ENCODE results near the gene MYCBP. TPM values are rescaled to one million over a fixed set of nuclear protein-coding genes. Genes with fewer than 3 reads are reported as not detected.
"Not testable (repeated sequence)": the region's sequence is repeated elsewhere in the genome, so short reads cannot be mapped to it uniquely, and the experiment has no call there.

Gene MYCBP
- total and polyA plus RNA-seq, 8 donors, result 6.1 to 16.1 (median 9.6) TPM

GRCh38 chr1:38839363-38839762, 33.8 kb downstream of the MYCBP start:
- no peak overlapping the region for H3K27ac ChIP-seq
- H3K9me3 ChIP-seq, result no peaks in the 10 kb centered on the region
- no peak for TF ChIP-seq CTCF (IDR thresholded peaks at IDR 0.05)
- no peak overlapping the region for H3K4me3 ChIP-seq
- H3K4me1 ChIP-seq, result no peaks in the 10 kb centered on the region
- no peaks in the 10 kb centered on the region for H3K27me3 ChIP-seq
- DNase-seq (no peak), FAIRE-seq (no peak), ATAC-seq (no peak)
- 85 to 89% methylated on average over 9 of the region's 9 CpGs for WGBS, 2 donors
- peaks cover 0 to 18% (median 10%) of the 10 kb centered on the region in 3 donors for H3K36me3 ChIP-seq
- intact Hi-C loops (cut with DNase I), result no loop called here

DNA sequence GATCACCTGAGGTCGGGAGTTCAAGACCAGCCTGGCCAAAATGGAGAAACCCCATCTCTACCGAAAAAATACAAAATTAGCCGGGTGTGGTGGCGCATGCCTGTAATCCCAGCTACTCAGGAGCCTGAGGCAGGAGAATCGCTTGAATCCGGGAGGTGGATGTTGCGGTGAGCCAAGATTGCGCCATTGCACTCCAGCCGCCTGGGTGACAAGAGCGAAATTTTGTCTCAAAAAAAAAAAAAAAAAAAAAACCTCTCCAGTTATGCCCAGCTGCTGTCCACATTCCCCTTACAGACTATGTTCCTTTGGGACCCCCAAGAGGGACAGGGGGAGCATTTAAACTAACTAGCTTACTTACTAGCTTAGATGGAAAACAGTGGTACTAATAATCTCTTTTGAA, 36.8 kb downstream of the MYCBP start:
- H3K27me3 ChIP-seq; H3K9me3 ChIP-seq; FAIRE-seq; H3K27ac ChIP-seq; DNase-seq; intact Hi-C loops (cut with DNase I); ATAC-seq; H3K4me1 ChIP-seq; H3K4me3 ChIP-seq: not testable (repeated sequence)
- 82% methylated on average over 10 of the region's 10 CpGs for whole genome bisulfite sequencing, 2 donors
- H3K36me3 ChIP-seq, result peaks cover 0 to 18% (median 10%) of the 10 kb centered on the region in 3 donors

- H3K4me3 ChIP-seq, result no peak overlapping the region
- ATAC-seq (peak; percentile 79 to 98 (median 96)), DNase-seq (peak in 3 of 6 donors; percentile 23 to 60 (median 47)), FAIRE-seq (peak; percentile 91)
- WGBS, 2 donors, result 23% methylated on average over 3 of the region's 3 CpGs
- peak; percentile 71 to 88 (median 80) for TF ChIP-seq CTCF (IDR thresholded peaks at IDR 0.05)
- H3K9me3 ChIP-seq, result no peaks in the 10 kb centered on the region
- H3K36me3 ChIP-seq, result peaks cover 0 to 18% (median 10%) of the 10 kb centered on the region in 3 donors
- H3K27me3 ChIP-seq, result no peaks in the 10 kb centered on the region
- intact Hi-C loops (cut with DNase I), result loop anchor here in 1 of 3 donors (5.0 kb wide), 1 partner anchor 808 kb away; no protein-coding TSS in a partner anchor
- no peak overlapping the region for H3K27ac ChIP-seq
- H3K4me1 ChIP-seq, result no peaks in the 10 kb centered on the region
Measured at GRCh38 chr1:38834937-38835827, 38.0 kb downstream of the MYCBP start.

DNA sequence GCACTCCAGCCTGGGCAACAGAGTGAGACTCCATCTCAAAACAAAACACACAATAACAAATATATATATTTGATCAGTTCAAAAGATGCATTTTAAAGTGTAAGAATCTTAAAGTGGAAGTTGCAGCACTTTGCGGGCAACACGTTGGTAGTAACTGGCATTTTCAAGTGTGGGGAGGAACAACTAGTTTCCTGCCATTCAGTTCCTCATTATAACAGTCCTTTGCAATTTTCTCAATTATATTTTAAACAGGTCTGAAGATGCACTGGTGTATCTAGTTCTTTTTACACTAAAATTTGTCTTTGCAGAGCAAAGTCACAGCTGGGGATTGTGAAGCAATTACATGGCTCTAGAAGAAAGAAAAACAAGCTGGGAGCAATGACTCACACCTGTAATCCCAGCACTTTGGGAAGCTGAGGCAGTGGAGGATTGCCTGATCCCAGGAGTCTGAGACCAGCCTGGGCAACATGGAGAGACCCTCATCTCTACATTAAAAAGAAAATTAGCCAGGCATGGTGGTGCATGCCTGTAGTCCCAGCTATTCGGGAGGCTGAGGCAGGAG, 38.8 kb downstream of the MYCBP start:
- no peak for TF ChIP-seq CTCF (IDR thresholded peaks at IDR 0.05)
- Histone ChIP-seq H3K36me3 (peaks cover 0 to 16% (median 10%) of the 10 kb centered on the region in 3 donors), H3K27me3 (no peaks in the 10 kb centered on the region), H3K27ac (no peak overlapping the region), H3K4me1 (no peaks in the 10 kb centered on the region), H3K9me3 (no peaks in the 10 kb centered on the region), H3K4me3 (no peak overlapping the region)
- 61 to 72% methylated on average over 3 of the region's 3 CpGs for WGBS, 2 donors
- DNase-seq, result no peak
- intact Hi-C loops (cut with DNase I), result loop anchor here in 1 of 3 donors (5.0 kb wide), 1 partner anchor 807 kb away; no protein-coding TSS in a partner anchor
- no peak for FAIRE-seq
- no peak for ATAC-seq

GRCh38 chr1:38833146-38833545, 40.0 kb downstream of the MYCBP start:
- H3K4me3 ChIP-seq, result no peak overlapping the region
- intact Hi-C loops (cut with DNase I), result loop anchor here in 1 of 3 donors (5.0 kb wide), 1 partner anchor 806 kb away; no protein-coding TSS in a partner anchor
- WGBS, 2 donors, result 57 to 63% methylated on average over 3 of the region's 3 CpGs
- ATAC-seq (no peak), DNase-seq (no peak), FAIRE-seq (no peak)
- no peak for TF ChIP-seq CTCF (IDR thresholded peaks at IDR 0.05)
- no peaks in the 10 kb centered on the region for H3K9me3 ChIP-seq
- H3K27me3 ChIP-seq, result peaks cover 0 to 2% (median 0%) of the 10 kb centered on the region in 4 donors
- H3K36me3 ChIP-seq, result peaks cover 0 to 4% (median 2%) of the 10 kb centered on the region in 3 donors
- no peak overlapping the region for H3K27ac ChIP-seq
- no peaks in the 10 kb centered on the region for H3K4me1 ChIP-seq
